Choroid plexus epithelial cell (primary cell): Measurements from ENCODE around the gene INTU.

ENCODE experiments used
- DNase-seq: peaks from one replicate; pipeline ENCODE4 v3.0.0-alpha.2; 2010; ENCODE audit warnings: low read depth
- H3K4me3 ChIP-seq: 2 replicates; pipeline ENCODE4 v1.5.1; 2011; ENCODE audit warnings: low read depth, mild to moderate bottlenecking, control low read depth, low read length, moderate library complexity
- TF ChIP-seq, protein P1 (sequence below): conservative IDR thresholded peaks from 2 replicates; pipeline ENCODE4 v1.5.1; 2011; ENCODE audit warnings: low read depth, mild to moderate bottlenecking, control low read depth, inconsistent platforms, low read length, moderate library complexity

Gene INTU

DNA sequence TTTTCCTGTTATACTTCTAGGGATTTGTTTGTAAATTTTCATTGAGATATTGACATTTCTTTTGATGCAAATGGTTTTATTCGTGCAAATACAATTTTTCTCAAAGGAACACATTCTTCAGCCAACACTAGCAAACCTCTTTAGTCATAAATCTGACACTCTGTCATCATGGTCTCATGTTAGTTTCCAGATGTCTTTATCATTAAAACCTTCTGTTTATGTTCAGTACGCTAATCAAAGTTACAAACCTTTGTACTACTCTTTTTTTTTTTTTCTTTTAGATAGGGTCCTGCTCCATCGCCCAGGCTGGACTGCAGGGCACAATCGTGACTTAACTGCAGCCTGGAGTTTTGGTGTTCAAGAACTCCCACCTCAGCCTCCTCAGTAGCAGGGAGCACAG, 104.5 kb downstream of the INTU start:
- no peak overlapping the region for H3K4me3 ChIP-seq
- DNase-seq, result no peak
- TF ChIP-seq, protein P1, sequence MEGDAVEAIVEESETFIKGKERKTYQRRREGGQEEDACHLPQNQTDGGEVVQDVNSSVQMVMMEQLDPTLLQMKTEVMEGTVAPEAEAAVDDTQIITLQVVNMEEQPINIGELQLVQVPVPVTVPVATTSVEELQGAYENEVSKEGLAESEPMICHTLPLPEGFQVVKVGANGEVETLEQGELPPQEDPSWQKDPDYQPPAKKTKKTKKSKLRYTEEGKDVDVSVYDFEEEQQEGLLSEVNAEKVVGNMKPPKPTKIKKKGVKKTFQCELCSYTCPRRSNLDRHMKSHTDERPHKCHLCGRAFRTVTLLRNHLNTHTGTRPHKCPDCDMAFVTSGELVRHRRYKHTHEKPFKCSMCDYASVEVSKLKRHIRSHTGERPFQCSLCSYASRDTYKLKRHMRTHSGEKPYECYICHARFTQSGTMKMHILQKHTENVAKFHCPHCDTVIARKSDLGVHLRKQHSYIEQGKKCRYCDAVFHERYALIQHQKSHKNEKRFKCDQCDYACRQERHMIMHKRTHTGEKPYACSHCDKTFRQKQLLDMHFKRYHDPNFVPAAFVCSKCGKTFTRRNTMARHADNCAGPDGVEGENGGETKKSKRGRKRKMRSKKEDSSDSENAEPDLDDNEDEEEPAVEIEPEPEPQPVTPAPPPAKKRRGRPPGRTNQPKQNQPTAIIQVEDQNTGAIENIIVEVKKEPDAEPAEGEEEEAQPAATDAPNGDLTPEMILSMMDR, result no peak

DNA sequence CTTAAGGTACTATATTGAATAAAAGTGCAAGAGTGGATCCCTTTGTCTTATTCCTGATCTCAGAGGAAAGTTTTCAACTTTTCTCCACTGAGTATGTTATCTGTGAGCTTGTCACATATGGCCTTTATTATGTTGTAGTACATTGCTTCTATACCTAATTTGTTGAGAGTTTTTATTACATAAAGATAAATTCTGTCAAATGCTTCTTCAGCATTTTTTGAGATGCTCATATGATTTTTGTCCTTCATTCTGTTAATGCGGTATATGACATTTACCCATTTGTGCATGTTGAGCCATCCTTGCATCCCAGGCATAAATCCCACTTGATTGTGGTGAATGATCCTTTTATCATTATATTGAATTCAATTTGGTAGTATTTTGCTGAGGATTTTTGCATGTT, 108.5 kb downstream of the INTU start:
- TF ChIP-seq, protein P1, result no peak
- H3K4me3 ChIP-seq, result no peak overlapping the region
- no peak for DNase-seq

DNA sequence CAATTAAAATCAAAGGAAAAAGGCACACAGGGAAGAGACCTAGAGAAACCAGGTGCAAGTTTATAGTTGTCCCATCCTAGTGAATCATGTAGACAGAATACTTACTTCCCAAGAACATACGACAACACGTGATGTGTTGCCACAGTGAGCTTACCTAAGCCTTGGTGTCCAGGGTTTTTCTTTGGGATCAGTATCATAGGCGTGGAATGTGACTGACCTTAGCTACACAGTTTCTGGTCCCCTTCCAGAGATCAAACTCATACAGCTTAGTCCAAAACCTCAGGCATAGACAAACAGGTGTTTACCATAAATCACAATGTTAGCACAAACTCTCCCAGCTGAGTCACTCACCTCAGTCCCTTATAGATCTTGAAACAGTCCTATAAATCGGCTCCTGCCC, 115.1 kb downstream of the INTU start:
- TF ChIP-seq, protein P1, result no peak
- H3K4me3 ChIP-seq, result no peak overlapping the region
- no peak for DNase-seq

DNA sequence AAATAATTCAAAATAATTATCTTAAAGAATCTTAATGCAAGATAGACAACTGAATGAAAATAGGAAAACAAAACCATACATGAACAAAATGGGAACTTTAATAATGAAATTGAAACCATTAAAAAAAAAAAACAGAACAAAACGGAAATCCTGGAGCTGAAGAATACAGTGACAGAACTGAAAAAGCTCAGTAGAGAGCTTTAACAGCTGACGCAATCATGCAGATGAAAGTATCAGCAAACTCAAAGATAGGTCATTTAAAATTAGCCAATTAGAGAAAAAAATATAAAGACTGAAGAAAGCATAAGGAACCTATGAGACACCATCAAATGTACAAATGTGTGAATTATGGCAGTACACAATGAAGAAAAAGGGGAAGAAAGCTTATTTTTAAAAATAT, 116.2 kb downstream of the INTU start:
- TF ChIP-seq, protein P1, result no peak
- no peak for DNase-seq
- H3K4me3 ChIP-seq, result no peak overlapping the region

DNA sequence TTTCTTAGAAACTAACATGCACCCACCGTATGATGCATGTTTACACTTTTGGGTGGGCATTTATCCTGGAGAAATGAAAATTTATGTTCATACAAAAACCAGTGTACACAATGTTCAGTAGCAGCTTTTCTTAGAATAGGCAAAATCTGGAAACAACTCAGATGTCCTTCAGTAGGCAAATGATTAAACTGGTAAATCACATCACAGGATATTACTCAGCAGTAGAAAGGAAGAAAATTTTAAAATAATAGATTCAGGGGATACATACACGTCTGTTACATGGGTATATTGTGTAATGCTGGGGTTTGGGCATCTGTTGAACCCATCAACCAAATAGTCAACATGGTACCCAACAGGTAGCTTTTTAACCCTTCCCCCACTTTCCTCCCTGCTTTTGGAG, 124.1 kb downstream of the INTU start:
- TF ChIP-seq, protein P1, result no peak
- DNase-seq, result no peak

DNA sequence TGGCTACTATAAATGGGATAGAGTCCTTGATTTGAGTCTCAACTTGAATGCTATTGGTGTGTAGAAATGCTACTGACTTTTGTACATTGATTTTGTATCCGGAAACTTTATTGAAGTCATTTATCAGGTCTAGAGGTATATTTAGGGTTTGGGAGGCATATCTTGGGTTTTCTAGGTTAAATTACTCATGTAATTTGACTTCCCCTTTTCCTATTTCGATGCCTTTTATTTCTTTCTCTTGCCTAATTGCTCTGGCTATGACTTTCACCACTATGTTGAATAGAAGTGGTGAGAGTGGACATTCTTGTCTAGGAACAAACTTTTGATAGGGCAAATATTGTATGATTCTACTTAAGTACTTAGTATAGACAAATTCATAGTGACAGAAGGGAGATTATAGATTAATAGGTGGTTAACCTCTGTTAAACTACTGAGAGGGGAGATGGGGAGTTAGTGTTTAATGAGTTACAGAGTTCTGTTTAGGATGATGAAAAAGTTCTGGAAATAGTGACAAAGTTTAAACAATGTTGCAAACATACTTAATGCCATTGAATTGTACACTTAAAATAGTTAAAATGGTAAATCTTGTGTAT, 126.6 kb downstream of the INTU start:
- DNase-seq, result no peak
- no peak overlapping the region for H3K4me3 ChIP-seq
- TF ChIP-seq, protein P1, result no peak

More for the DNA sequence above, 124.1 kb downstream of the INTU start:
- H3K4me3 ChIP-seq, result no peak overlapping the region

GRCh38 chr4:127759893-127760292, 127.1 kb downstream of the INTU start:
- H3K4me3 ChIP-seq, result no peak overlapping the region
- no peak for DNase-seq
- TF ChIP-seq, protein P1, result no peak
